T-helper 1 cell treated with Interleukin-12 subunit alpha and Interleukin-12 subunit beta and Interleukin-4 antibody, amounts not matched to agents 30 ng/mL and 1 ng/mL, for 36 hours (primary cell): ENCODE measurements around the gene LYPD3. TPM values are rescaled to one million over a fixed set of nuclear protein-coding genes. Genes with fewer than 3 reads are reported as not detected.
"Not testable (repeated sequence)": the region's sequence is repeated elsewhere in the genome, so short reads cannot be mapped to it uniquely, and the experiment has no call there.

Source experiments
- intact Hi-C: fragments of 100-400 bp; cut with micrococcal nuclease; formaldehyde crosslinking; loops from one replicate; pipeline ENCODE4 v1.15.1; 2024
- total RNA-seq: library from RNA; stranded (reverse); gene quantifications from 2 replicates; pipeline ENCODE4 v1.2.3, GENCODE V29; 2022

The LYPD3 gene
- total RNA-seq, 1 donor from 2014 or later = 0.81 TPM

GRCh38 chr19:43463381-43464133, 1.9 kb downstream of the LYPD3 start:
- intact Hi-C loops = loop anchor here (1.0 to 5.0 kb wide), 13 partner anchors 12 to 1284 kb away; partner anchors contain the start of genes IRGQ, KCNN4, PHLDB3 and PINLYP

GRCh38 chr19:43462785-43463380, 2.5 kb downstream of the LYPD3 start:
- intact Hi-C loops = loop anchor here (1.0 to 5.0 kb wide), 13 partner anchors 12 to 1284 kb away; partner anchors contain the start of genes IRGQ, KCNN4, PHLDB3 and PINLYP

- intact Hi-C loops = loop anchor here (5.0 kb wide), 1 partner anchor 320 kb away; the partner anchor contains the start of gene KCNN4
Observed at GRCh38 chr19:43462383-43462782, 3.0 kb downstream of the LYPD3 start.

GRCh38 chr19:43461303-43461702, 4.1 kb downstream of the LYPD3 start:
- intact Hi-C loops = loop anchor here (5.0 kb wide), 1 partner anchor 321 kb away; the partner anchor contains the start of gene KCNN4

GRCh38 chr19:43460362-43461016, 4.9 kb downstream of the LYPD3 start:
- intact Hi-C loops = loop anchor here (5.0 kb wide), 1 partner anchor 322 kb away; the partner anchor contains the start of gene KCNN4

GRCh38 chr19:43457809-43458208, 7.6 kb downstream of the LYPD3 start:
- intact Hi-C loops = no loop called here

- intact Hi-C loops = no loop called here
Observed at GRCh38 chr19:43455321-43456113, 9.9 kb downstream of the LYPD3 start.

- intact Hi-C loops = no loop called here
Observed at GRCh38 chr19:43454031-43454430, 11.4 kb downstream of the LYPD3 start.

- intact Hi-C loops = no loop called here
Observed at GRCh38 chr19:43452582-43452981, 12.8 kb downstream of the LYPD3 start.

GRCh38 chr19:43450545-43450997, 14.8 kb downstream of the LYPD3 start:
- intact Hi-C loops = no loop called here

- intact Hi-C loops = loop anchor here (1.0 to 5.0 kb wide), 8 partner anchors 8 to 360 kb away; partner anchors contain the start of gene PHLDB3
Observed at GRCh38 chr19:43447655-43448054, 17.8 kb downstream of the LYPD3 start.

- intact Hi-C loops = loop anchor here (1.0 to 5.0 kb wide), 8 partner anchors 8 to 360 kb away; partner anchors contain the start of gene PHLDB3
Observed at GRCh38 chr19:43446746-43447489, 18.5 kb downstream of the LYPD3 start.

- intact Hi-C loops = loop anchor here (5.0 kb wide), 1 partner anchor 362 kb away; no protein-coding TSS in a partner anchor
Observed at GRCh38 chr19:43445426-43445825, 20.0 kb downstream of the LYPD3 start.

GRCh38 chr19:43444531-43445287, 20.7 kb downstream of the LYPD3 start:
- intact Hi-C loops = loop anchor here (5.0 kb wide), 1 partner anchor 363 kb away; no protein-coding TSS in a partner anchor

GRCh38 chr19:43444091-43444490, 21.3 kb downstream of the LYPD3 start:
- intact Hi-C loops = not testable (repeated sequence)

GRCh38 chr19:43441716-43442115, 23.7 kb downstream of the LYPD3 start:
- intact Hi-C loops = no loop called here

GRCh38 chr19:43439709-43440063, 25.7 kb downstream of the LYPD3 start:
- intact Hi-C loops = loop anchor here (1.0 to 10.0 kb wide), 6 partner anchors 8 to 345 kb away; partner anchors contain the start of genes IRGQ, KCNN4, PHLDB3 and PINLYP

GRCh38 chr19:43439032-43439708, 26.2 kb downstream of the LYPD3 start:
- intact Hi-C loops = loop anchor here (1.0 to 10.0 kb wide), 6 partner anchors 8 to 346 kb away; partner anchors contain the start of genes IRGQ, KCNN4, PHLDB3 and PINLYP
